Kidney tubule cell (primary cell): ENCODE data around the gene ELF4.

Experiments
- DNase-seq: peaks from one replicate; pipeline ENCODE4 v3.0.0-alpha.2; 2018; ENCODE audit warnings: low spot score

ELF4 gene

GRCh38 chrX:130114141-130114588 lies 3.9 kb upstream of the ELF4 start:
- DNase-seq, result peak; percentile 90

GRCh38 chrX:130111220-130112154 lies 1.2 kb upstream of the ELF4 start:
- DNase-seq, result peak; percentile 32

GRCh38 chrX:130109429-130110378 lies 593 bp downstream of the ELF4 start:
- DNase-seq, result no peak

- DNase-seq, result peak; percentile 66
Measured at GRCh38 chrX:130108647-130109428, 1.5 kb downstream of the ELF4 start.

- DNase-seq, result peak; percentile 49
Measured at GRCh38 chrX:130106071-130106470, 4.2 kb downstream of the ELF4 start.

- DNase-seq, result no peak
Measured at GRCh38 chrX:130105244-130105643, 5.1 kb downstream of the ELF4 start.

GRCh38 chrX:130103605-130104004 lies 6.7 kb downstream of the ELF4 start:
- DNase-seq, result no peak

GRCh38 chrX:130100180-130100579 lies 10.1 kb downstream of the ELF4 start:
- no peak for DNase-seq

- DNase-seq, result no peak
Measured at GRCh38 chrX:130098210-130098552, 12.1 kb downstream of the ELF4 start.

- no peak for DNase-seq
Measured at GRCh38 chrX:130097507-130098209, 12.6 kb downstream of the ELF4 start.

GRCh38 chrX:130095249-130096030 lies 14.9 kb downstream of the ELF4 start:
- no peak for DNase-seq

- DNase-seq, result no peak
Measured at GRCh38 chrX:130094696-130095095, 15.6 kb downstream of the ELF4 start.

GRCh38 chrX:130093271-130093670 lies 17.0 kb downstream of the ELF4 start:
- no peak for DNase-seq

- DNase-seq, result no peak
Measured at GRCh38 chrX:130091980-130092522, 18.2 kb downstream of the ELF4 start.

GRCh38 chrX:130090364-130090763 lies 19.9 kb downstream of the ELF4 start:
- no peak for DNase-seq

GRCh38 chrX:130086447-130087206 lies 23.7 kb downstream of the ELF4 start:
- no peak for DNase-seq

GRCh38 chrX:130085551-130086446 lies 24.5 kb downstream of the ELF4 start:
- DNase-seq, result peak; percentile 14

- DNase-seq, result no peak
Measured at GRCh38 chrX:130084631-130085237, 25.6 kb downstream of the ELF4 start.
